OCI-LY1 (cell line): ENCODE results near the gene LCE1A.
A peak's percentile ranks its signal among the peaks of the same experiment; 100 is the strongest.

Experiments used
- H2AFZ ChIP-seq: fragments of 200-600 bp; sonication (generic), shearing (Covaris generic); 2 replicates; pipeline ENCODE4 v1.6.0; 2014; ENCODE audit warnings: antibody characterized with exemption, mild to moderate bottlenecking, low read length
- H3F3A ChIP-seq: fragments of 200-600 bp; sonication (generic), shearing (Covaris generic); 2 replicates; pipeline ENCODE4 v1.6.0; 2014; ENCODE audit warnings: mild to moderate bottlenecking, antibody characterized with exemption, low read length, moderate library complexity; ENCODE audit not compliant: insufficient read depth
- H3K27ac ChIP-seq: fragments of 200-600 bp; sonication (generic); 2 replicates; pipeline ENCODE4 v1.5.1; 2014; ENCODE audit warnings: low read length, mixed run types, mild to moderate bottlenecking, low read depth; ENCODE audit not compliant: poor library complexity, severe bottlenecking
- H3K27me3 ChIP-seq: fragments of 200-600 bp; sonication (generic); 2 replicates; pipeline ENCODE4 v1.6.0; 2014; ENCODE audit warnings: antibody characterized with exemption, mild to moderate bottlenecking, low read length, moderate library complexity; ENCODE audit not compliant: insufficient read depth
- H3K36me3 ChIP-seq: fragments of 200-600 bp; sonication (generic); 2 replicates; pipeline ENCODE4 v1.6.1; 2014; ENCODE audit warnings: mild to moderate bottlenecking, antibody characterized with exemption, low read length, moderate library complexity, mixed read lengths; ENCODE audit not compliant: insufficient read depth
- H3K4me1 ChIP-seq: fragments of 200-600 bp; sonication (generic); 2 replicates; pipeline ENCODE4 v1.5.1; 2014; ENCODE audit warnings: mild to moderate bottlenecking, low read length, moderate library complexity; ENCODE audit not compliant: insufficient read depth, severe bottlenecking
- H3K4me2 ChIP-seq: fragments of 200-600 bp; sonication (generic), shearing (Covaris generic); 2 replicates; pipeline ENCODE4 v1.6.1; 2014; ENCODE audit warnings: low read length
- H3K4me3 ChIP-seq: fragments of 200-600 bp; sonication (generic); 2 replicates; pipeline ENCODE4 v1.5.1; 2014; ENCODE audit warnings: low read length, low read depth, mild to moderate bottlenecking, mixed read lengths; ENCODE audit not compliant: poor library complexity, severe bottlenecking
- H3K79me2 ChIP-seq: fragments of 200-600 bp; shearing (Covaris generic); 2 replicates; pipeline ENCODE4 v1.6.1; 2016; ENCODE audit warnings: mixed run types, low read length, mixed read lengths; ENCODE audit not compliant: insufficient read depth
- H3K9ac ChIP-seq: fragments of 200-600 bp; sonication (generic), shearing (Covaris generic); 2 replicates; pipeline ENCODE4 v1.6.1; 2014; ENCODE audit warnings: mild to moderate bottlenecking, low read length, mixed read lengths
- H3K9me2 ChIP-seq: fragments of 200-600 bp; sonication (generic), shearing (Covaris generic); 2 replicates; pipeline ENCODE4 v1.6.1; 2014; ENCODE audit warnings: low read depth, mild to moderate bottlenecking, low read length, mixed read lengths
- H3K9me3 ChIP-seq: fragments of 200-600 bp; shearing (Covaris generic); 2 replicates; pipeline ENCODE4 v1.6.1; 2014; ENCODE audit warnings: low read length, mixed read lengths
- H4K20me1 ChIP-seq: fragments of 200-600 bp; sonication (generic), shearing (Covaris generic); 2 replicates; pipeline ENCODE4 v1.6.0; 2016; ENCODE audit warnings: mild to moderate bottlenecking, low read length; ENCODE audit not compliant: insufficient read depth
- CTCF ChIP-seq: fragments of 200-600 bp; sonication (generic), shearing (Covaris generic); IDR thresholded peaks from 2 replicates; pipeline ENCODE4 v1.5.1; 2017; ENCODE audit warnings: mild to moderate bottlenecking, antibody characterized with exemption, low read length, moderate library complexity, mixed read lengths
- EZH2 ChIP-seq: fragments of 200-600 bp; sonication (generic), shearing (Covaris generic); IDR thresholded peaks from 2 replicates; pipeline ENCODE4 v1.8.0; 2017; ENCODE audit warnings: borderline replicate concordance, mixed run types, mild to moderate bottlenecking, antibody characterized with exemption, low read length, moderate library complexity, mixed read lengths

LCE1A gene

GRCh38 chr1:152827173-152827572, at the start of gene LCE1A:
Gene LCE1A, plus strand, starts transcription at chr1:152827473. Its CDS starts 0 bp downstream, at chr1:152827473.
- no peaks in the 10 kb centered on the region for H3K4me1 ChIP-seq
- H2AFZ ChIP-seq: no peak within 1 kb of the TSS
- H3K4me3 ChIP-seq: no peak within 1 kb of the TSS
- H3K9me2 ChIP-seq: no peaks in the 10 kb centered on the region
- H4K20me1 ChIP-seq: no peaks in the 10 kb centered on the region
- H3K27ac ChIP-seq: no peak within 1 kb of the TSS
- no peak within 1 kb of the TSS for H3K4me2 ChIP-seq
- no peak within 1 kb of the TSS for H3K9ac ChIP-seq
- TF ChIP-seq EZH2 (no peak), CTCF (no peak)
- no peaks in the 10 kb centered on the region for H3F3A ChIP-seq
- no peaks in the 10 kb centered on the region for H3K36me3 ChIP-seq
- no peaks in the 10 kb centered on the region for H3K9me3 ChIP-seq
- H3K27me3 ChIP-seq: no peaks in the 10 kb centered on the region
- no peaks in the 10 kb centered on the region for H3K79me2 ChIP-seq

- H3K4me3 ChIP-seq: no peak overlapping the region
- H3K4me2 ChIP-seq: no peak overlapping the region
These were observed 49.6 kb upstream of the LCE1A start for GRCh38 chr1:152777510-152778137.

GRCh38 chr1:152783095-152783494, 44.2 kb upstream of the LCE1A start:
- no peak overlapping the region for H3K9ac ChIP-seq
- TF ChIP-seq CTCF: no peak
- no peaks in the 10 kb centered on the region for H3K9me2 ChIP-seq
- no peaks in the 10 kb centered on the region for H3K9me3 ChIP-seq
- no peaks in the 10 kb centered on the region for H4K20me1 ChIP-seq
- H3K4me3 ChIP-seq: no peak overlapping the region
- no peaks in the 10 kb centered on the region for H3K36me3 ChIP-seq
- H3K79me2 ChIP-seq: no peaks in the 10 kb centered on the region
- no peak overlapping the region for H2AFZ ChIP-seq
- H3K4me1 ChIP-seq: no peaks in the 10 kb centered on the region
- no peak overlapping the region for H3K4me2 ChIP-seq
- no peaks in the 10 kb centered on the region for H3K27me3 ChIP-seq
- H3F3A ChIP-seq: no peaks in the 10 kb centered on the region
- H3K27ac ChIP-seq: no peak overlapping the region

More at GRCh38 chr1:152777510-152778137, 49.6 kb upstream of the LCE1A start:
- TF ChIP-seq CTCF (peak; percentile 59; the same call in 1 of the 2 replicates), EZH2 (no peak)
- H3K9me2 ChIP-seq: no peaks in the 10 kb centered on the region
- no peaks in the 10 kb centered on the region for H3K36me3 ChIP-seq
- no peaks in the 10 kb centered on the region for H3K9me3 ChIP-seq
- no peaks in the 10 kb centered on the region for H3K27me3 ChIP-seq
- H2AFZ ChIP-seq: no peak overlapping the region
- no peak overlapping the region for H3K9ac ChIP-seq
- no peaks in the 10 kb centered on the region for H3F3A ChIP-seq
- no peaks in the 10 kb centered on the region for H3K79me2 ChIP-seq
- no peaks in the 10 kb centered on the region for H4K20me1 ChIP-seq
- no peak overlapping the region for H3K27ac ChIP-seq
- H3K4me1 ChIP-seq: no peaks in the 10 kb centered on the region
